ENCODE results near the gene PDE6A.
A peak's percentile ranks its signal among the peaks of the same experiment; 100 is the strongest.

PDE6A gene

GRCh38 chr5:149924486-149924885, 20.1 kb downstream of the PDE6A start:
- no peak for DNase-seq

- DNase-seq, result no peak
Measured at GRCh38 chr5:149922950-149923349, 21.6 kb downstream of the PDE6A start.

- DNase-seq, result no peak
Measured at GRCh38 chr5:149921597-149921996, 23.0 kb downstream of the PDE6A start.

- no peak for DNase-seq
Measured at GRCh38 chr5:149917073-149917676, 27.4 kb downstream of the PDE6A start.

GRCh38 chr5:149916334-149917072, 28.1 kb downstream of the PDE6A start:
- DNase-seq, result peak; percentile 23

GRCh38 chr5:149915392-149916260, 29.0 kb downstream of the PDE6A start:
- DNase-seq, result no peak

- DNase-seq, result peak; percentile 72
Measured at GRCh38 chr5:149913436-149914419, 30.9 kb downstream of the PDE6A start.

GRCh38 chr5:149912226-149912871, 32.2 kb downstream of the PDE6A start:
- peak; percentile 25 for DNase-seq

GRCh38 chr5:149911031-149911430, 33.6 kb downstream of the PDE6A start:
- DNase-seq, result no peak

GRCh38 chr5:149907828-149908227, 36.8 kb downstream of the PDE6A start:
- DNase-seq, result no peak

GRCh38 chr5:149904977-149905376, 39.6 kb downstream of the PDE6A start:
- peak; percentile 15 for DNase-seq

- DNase-seq, result peak; percentile 29
Measured at GRCh38 chr5:149904293-149904886, 40.2 kb downstream of the PDE6A start.

GRCh38 chr5:149903404-149903803, 41.2 kb downstream of the PDE6A start:
- DNase-seq, result no peak

- DNase-seq, result peak; percentile 43
Measured at GRCh38 chr5:149902177-149902576, 42.4 kb downstream of the PDE6A start.

GRCh38 chr5:149901511-149901910, 43.1 kb downstream of the PDE6A start:
- no peak for DNase-seq

- no peak for DNase-seq
Measured at GRCh38 chr5:149900390-149900789, 44.2 kb downstream of the PDE6A start.

GRCh38 chr5:149898811-149899210, 45.8 kb downstream of the PDE6A start:
- DNase-seq, result no peak

- DNase-seq, result peak; percentile 50
Measured at GRCh38 chr5:149895416-149896345, 48.9 kb downstream of the PDE6A start.

GRCh38 chr5:149894237-149894636, 50.4 kb downstream of the PDE6A start:
- DNase-seq, result no peak

GRCh38 chr5:149893403-149893931, 51.1 kb downstream of the PDE6A start:
- DNase-seq, result no peak

Measured in OCI-M1 (cell line).